Panc1 (cell line): ENCODE data around the gene FAM240A. TPM values are rescaled to one million over a fixed set of nuclear protein-coding genes. Genes with fewer than 3 reads are reported as not detected.

Source experiments
- ATAC-seq: fragments of 200-7000 bp; cut with Tn5 transposase; 2 replicates; pipeline ENCODE4 v1.9.1; 2020; ENCODE audit warnings: mild to moderate bottlenecking, moderate library complexity
- BruUV-seq: library from RNA; stranded (reverse); fragments of 400-500 nt; replicated peaks from 2 replicates; lab custom pipeline; 2021; lab: Mats Ljungman, UMichigan
- CTCF ChIA-PET: fragments of 300-600 bp; sonication (Branson Sonifier 250); formaldehyde crosslinking; loops from one replicate; lab custom pipeline; 2022; ENCODE audit warnings: antibody characterized with exemption; lab: Charles Lee
- POLR2A ChIA-PET: fragments of 300-600 bp; sonication (Branson Sonifier 250); formaldehyde crosslinking; loops from one replicate; lab custom pipeline; 2022; ENCODE audit warnings: antibody characterized with exemption; lab: Charles Lee
- DNase-seq: peaks from one replicate; pipeline ENCODE4 v3.0.0-alpha.2; 2010; ENCODE audit warnings: low read depth, low spot score
- H3K27ac ChIP-seq: 2 replicates; pipeline ENCODE4 v1.5.1; 2011; ENCODE audit warnings: mild to moderate bottlenecking, low read length, inconsistent platforms
- H3K27me3 ChIP-seq: fragments of 200-500 bp; sonication (Bioruptor generic); 2 replicates; pipeline ENCODE4 v1.6.0; 2014; ENCODE audit warnings: low read length, inconsistent platforms; ENCODE audit not compliant: control insufficient read depth, insufficient read depth
- H3K36me3 ChIP-seq: fragments of 200-500 bp; sonication (Bioruptor generic); 2 replicates; pipeline ENCODE4 v1.5.1; 2014; ENCODE audit warnings: inconsistent platforms, mild to moderate bottlenecking, low read length, moderate library complexity; ENCODE audit not compliant: control insufficient read depth, insufficient read depth
- H3K4me1 ChIP-seq: 2 replicates; pipeline ENCODE4 v1.5.1; 2011; ENCODE audit warnings: inconsistent platforms, mild to moderate bottlenecking, low read length, moderate library complexity; ENCODE audit not compliant: control insufficient read depth, insufficient read depth
- H3K4me3 ChIP-seq, 2 experiments: 2 replicates each; pipeline ENCODE4 v1.5.1; 2011 to 2012; ENCODE audit warnings: low read depth in 2 of 2, low read length in 2 of 2, mild to moderate bottlenecking in 2 of 2, inconsistent platforms in 1 of 2, moderate library complexity in 1 of 2
- H3K9me3 ChIP-seq: fragments of 200-500 bp; sonication (Bioruptor generic); 2 replicates; pipeline ENCODE4 v1.5.1; 2014; ENCODE audit warnings: low read depth, mild to moderate bottlenecking, inconsistent platforms, low read length, moderate library complexity; ENCODE audit not compliant: control insufficient read depth, insufficient read depth
- POLR2AphosphoS5 ChIP-seq: IDR thresholded peaks from 2 replicates; pipeline ENCODE4 v1.6.1; 2012; ENCODE audit warnings: mild to moderate bottlenecking, low read depth, low read length, moderate library complexity
- SIN3A ChIP-seq: IDR thresholded peaks from 2 replicates; pipeline ENCODE4 v1.6.1; 2012; ENCODE audit warnings: low read depth, mild to moderate bottlenecking, low read length, moderate library complexity, borderline replicate concordance; ENCODE audit not compliant: insufficient read depth
- TCF7L2 ChIP-seq: IDR thresholded peaks from 2 replicates; pipeline ENCODE4 v1.6.1; 2011; ENCODE audit warnings: mild to moderate bottlenecking, low read depth, low read length, inconsistent platforms
- in situ Hi-C: cut with HindIII; loops from 2 replicates; pipeline ENCODE4 v1.10.0; 2016; ENCODE audit warnings: low sequenced_read_pairs, low pct_unique_long_range_greater_than_20kb
- intact Hi-C: fragments of 100-400 bp; cut with micrococcal nuclease; formaldehyde crosslinking; loops from one replicate; pipeline ENCODE4 v1.10.0; 2022; ENCODE audit not compliant: unreplicated experiment
- total RNA-seq: library from RNA; stranded (reverse); gene quantifications from one replicate; pipeline ENCODE4 v1.2.1, GENCODE V29; 2021; ENCODE audit not compliant: unreplicated experiment
- TF ChIP-seq, protein P1 (sequence below), 2 experiments: IDR thresholded peaks; 2 replicates each; pipeline ENCODE4 v1.6.1; 2011 to 2012; ENCODE audit warnings: low read depth in 2 of 2, control low read depth in 1 of 2, low read length in 1 of 2, mild to moderate bottlenecking in 1 of 2, moderate library complexity in 1 of 2; ENCODE audit not compliant: insufficient read depth in 1 of 2
- TF ChIP-seq, protein P2 (sequence below): fragments of 450-650 bp; IDR thresholded peaks from 2 replicates; pipeline ENCODE4 v1.5.1; 2017; ENCODE audit warnings: mild to moderate bottlenecking

Gene FAM240A
- total RNA-seq, 1 experiment from 2014 or later, result not detected

GRCh38 chr3:46584598-46585467, 27.5 kb upstream of the FAM240A start:
- intact Hi-C loops, result no loop called here
- no peak overlapping the region for H3K27ac ChIP-seq
- no peaks in the 10 kb centered on the region for H3K36me3 ChIP-seq
- TF ChIP-seq SIN3A, result no peak
- TF ChIP-seq POLR2AphosphoS5, result no peak
- TF ChIP-seq, protein P1, sequence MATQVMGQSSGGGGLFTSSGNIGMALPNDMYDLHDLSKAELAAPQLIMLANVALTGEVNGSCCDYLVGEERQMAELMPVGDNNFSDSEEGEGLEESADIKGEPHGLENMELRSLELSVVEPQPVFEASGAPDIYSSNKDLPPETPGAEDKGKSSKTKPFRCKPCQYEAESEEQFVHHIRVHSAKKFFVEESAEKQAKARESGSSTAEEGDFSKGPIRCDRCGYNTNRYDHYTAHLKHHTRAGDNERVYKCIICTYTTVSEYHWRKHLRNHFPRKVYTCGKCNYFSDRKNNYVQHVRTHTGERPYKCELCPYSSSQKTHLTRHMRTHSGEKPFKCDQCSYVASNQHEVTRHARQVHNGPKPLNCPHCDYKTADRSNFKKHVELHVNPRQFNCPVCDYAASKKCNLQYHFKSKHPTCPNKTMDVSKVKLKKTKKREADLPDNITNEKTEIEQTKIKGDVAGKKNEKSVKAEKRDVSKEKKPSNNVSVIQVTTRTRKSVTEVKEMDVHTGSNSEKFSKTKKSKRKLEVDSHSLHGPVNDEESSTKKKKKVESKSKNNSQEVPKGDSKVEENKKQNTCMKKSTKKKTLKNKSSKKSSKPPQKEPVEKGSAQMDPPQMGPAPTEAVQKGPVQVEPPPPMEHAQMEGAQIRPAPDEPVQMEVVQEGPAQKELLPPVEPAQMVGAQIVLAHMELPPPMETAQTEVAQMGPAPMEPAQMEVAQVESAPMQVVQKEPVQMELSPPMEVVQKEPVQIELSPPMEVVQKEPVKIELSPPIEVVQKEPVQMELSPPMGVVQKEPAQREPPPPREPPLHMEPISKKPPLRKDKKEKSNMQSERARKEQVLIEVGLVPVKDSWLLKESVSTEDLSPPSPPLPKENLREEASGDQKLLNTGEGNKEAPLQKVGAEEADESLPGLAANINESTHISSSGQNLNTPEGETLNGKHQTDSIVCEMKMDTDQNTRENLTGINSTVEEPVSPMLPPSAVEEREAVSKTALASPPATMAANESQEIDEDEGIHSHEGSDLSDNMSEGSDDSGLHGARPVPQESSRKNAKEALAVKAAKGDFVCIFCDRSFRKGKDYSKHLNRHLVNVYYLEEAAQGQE (IDR thresholded peaks at IDR 0.05; ENCODE audit: insufficient read depth in 1 of 2, low read depth in 2 of 2, low read length in 1 of 2), result no peak
- no peak for TF ChIP-seq TCF7L2
- TF ChIP-seq, protein P2, sequence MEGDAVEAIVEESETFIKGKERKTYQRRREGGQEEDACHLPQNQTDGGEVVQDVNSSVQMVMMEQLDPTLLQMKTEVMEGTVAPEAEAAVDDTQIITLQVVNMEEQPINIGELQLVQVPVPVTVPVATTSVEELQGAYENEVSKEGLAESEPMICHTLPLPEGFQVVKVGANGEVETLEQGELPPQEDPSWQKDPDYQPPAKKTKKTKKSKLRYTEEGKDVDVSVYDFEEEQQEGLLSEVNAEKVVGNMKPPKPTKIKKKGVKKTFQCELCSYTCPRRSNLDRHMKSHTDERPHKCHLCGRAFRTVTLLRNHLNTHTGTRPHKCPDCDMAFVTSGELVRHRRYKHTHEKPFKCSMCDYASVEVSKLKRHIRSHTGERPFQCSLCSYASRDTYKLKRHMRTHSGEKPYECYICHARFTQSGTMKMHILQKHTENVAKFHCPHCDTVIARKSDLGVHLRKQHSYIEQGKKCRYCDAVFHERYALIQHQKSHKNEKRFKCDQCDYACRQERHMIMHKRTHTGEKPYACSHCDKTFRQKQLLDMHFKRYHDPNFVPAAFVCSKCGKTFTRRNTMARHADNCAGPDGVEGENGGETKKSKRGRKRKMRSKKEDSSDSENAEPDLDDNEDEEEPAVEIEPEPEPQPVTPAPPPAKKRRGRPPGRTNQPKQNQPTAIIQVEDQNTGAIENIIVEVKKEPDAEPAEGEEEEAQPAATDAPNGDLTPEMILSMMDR, result no peak
- in situ Hi-C loops, result no loop called here
- ATAC-seq (no peak), DNase-seq (no peak)
- H3K4me3 ChIP-seq, result no peak overlapping the region
- H3K27me3 ChIP-seq, result no peaks in the 10 kb centered on the region; the same call in 1 of the 2 replicates
- CTCF ChIA-PET, result no interaction called here
- no TSS peak for BruUV-seq
- POLR2A ChIA-PET, result interaction anchor here (0.6 kb wide), 1 partner anchor 1089 kb away, joined by 3 read pairs; no protein-coding TSS in a partner anchor
- H3K4me1 ChIP-seq, result no peaks in the 10 kb centered on the region
- H3K9me3 ChIP-seq, result no peaks in the 10 kb centered on the region

DNA sequence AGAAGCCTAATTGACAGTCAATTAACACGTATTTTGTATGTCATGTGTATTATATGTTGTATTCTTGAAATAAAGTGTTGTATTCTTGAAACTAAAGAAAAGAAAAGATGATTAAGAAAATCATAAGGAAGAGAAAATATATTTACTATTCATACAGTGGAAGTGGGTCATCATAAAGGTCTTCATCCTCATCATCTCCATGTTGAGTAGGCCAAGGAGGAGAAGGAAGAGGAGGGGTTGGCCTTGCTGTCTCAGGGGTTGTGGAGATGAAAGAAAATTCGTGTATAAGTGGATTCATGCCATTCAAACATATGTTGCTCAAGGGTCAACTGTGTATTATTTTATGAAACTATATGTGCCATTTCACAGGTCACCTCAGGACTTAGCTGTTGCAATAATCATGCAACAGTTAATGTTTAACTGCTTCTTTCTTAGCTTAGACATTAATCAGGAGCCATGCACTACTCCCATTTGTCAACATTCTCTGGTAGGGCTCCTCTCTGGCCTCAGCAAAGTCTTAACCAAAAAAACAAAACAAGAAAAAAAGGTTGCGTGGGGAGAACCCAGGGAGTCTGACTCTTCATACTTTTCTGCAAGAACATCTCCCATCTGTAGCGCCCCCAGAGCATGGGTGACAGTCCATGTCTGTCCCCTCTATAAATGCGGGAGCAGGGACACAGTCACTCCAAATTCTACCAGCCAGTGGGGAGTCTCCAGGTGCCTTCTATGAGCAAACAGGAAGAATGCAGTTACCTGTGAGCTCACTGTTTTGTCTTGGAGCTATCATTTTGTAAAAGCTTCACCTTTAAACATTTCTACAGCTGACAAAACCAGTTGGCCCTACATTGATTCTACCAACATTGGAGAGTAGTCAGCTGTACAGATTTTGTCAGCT, 26.3 kb upstream of the FAM240A start:
- POLR2A ChIA-PET, result no interaction called here
- no peaks in the 10 kb centered on the region for H3K4me1 ChIP-seq
- in situ Hi-C loops (no loop called here), intact Hi-C loops (no loop called here)
- H3K27ac ChIP-seq, result no peak overlapping the region
- H3K36me3 ChIP-seq, result no peaks in the 10 kb centered on the region
- no peak for TF ChIP-seq TCF7L2
- TF ChIP-seq, protein P1 (IDR thresholded peaks at IDR 0.05; ENCODE audit: insufficient read depth in 1 of 2, low read depth in 2 of 2, low read length in 1 of 2), result no peak
- TF ChIP-seq POLR2AphosphoS5, result no peak
- TF ChIP-seq SIN3A, result no peak
- TF ChIP-seq, protein P2, result no peak
- ATAC-seq (no peak), DNase-seq (no peak)
- H3K9me3 ChIP-seq, result no peaks in the 10 kb centered on the region
- CTCF ChIA-PET, result no interaction called here
- BruUV-seq, result no TSS peak
- H3K27me3 ChIP-seq, result no peaks in the 10 kb centered on the region; the same call in 1 of the 2 replicates
- no peak overlapping the region for H3K4me3 ChIP-seq
